Measurements from ENCODE around the gene SMIM20.

GRCh38 chr4:25913851-25914669 lies at the start of gene SMIM20:
- TF ChIP-seq YY1 (IDR thresholded peaks at IDR 0.05; ENCODE audit: insufficient read depth, insufficient read length) (no peak), ZNF274 (IDR thresholded peaks at IDR 0.05; ENCODE audit: low read depth, low read length) (no peak)
